ENCODE measurements around the gene URB1. TPM values are rescaled to one million over a fixed set of nuclear protein-coding genes. Genes with fewer than 3 reads are reported as not detected.
"Not testable (repeated sequence)": the region's sequence is repeated elsewhere in the genome, so short reads cannot be mapped to it uniquely, and the experiment has no call there.

URB1 gene, protein sequence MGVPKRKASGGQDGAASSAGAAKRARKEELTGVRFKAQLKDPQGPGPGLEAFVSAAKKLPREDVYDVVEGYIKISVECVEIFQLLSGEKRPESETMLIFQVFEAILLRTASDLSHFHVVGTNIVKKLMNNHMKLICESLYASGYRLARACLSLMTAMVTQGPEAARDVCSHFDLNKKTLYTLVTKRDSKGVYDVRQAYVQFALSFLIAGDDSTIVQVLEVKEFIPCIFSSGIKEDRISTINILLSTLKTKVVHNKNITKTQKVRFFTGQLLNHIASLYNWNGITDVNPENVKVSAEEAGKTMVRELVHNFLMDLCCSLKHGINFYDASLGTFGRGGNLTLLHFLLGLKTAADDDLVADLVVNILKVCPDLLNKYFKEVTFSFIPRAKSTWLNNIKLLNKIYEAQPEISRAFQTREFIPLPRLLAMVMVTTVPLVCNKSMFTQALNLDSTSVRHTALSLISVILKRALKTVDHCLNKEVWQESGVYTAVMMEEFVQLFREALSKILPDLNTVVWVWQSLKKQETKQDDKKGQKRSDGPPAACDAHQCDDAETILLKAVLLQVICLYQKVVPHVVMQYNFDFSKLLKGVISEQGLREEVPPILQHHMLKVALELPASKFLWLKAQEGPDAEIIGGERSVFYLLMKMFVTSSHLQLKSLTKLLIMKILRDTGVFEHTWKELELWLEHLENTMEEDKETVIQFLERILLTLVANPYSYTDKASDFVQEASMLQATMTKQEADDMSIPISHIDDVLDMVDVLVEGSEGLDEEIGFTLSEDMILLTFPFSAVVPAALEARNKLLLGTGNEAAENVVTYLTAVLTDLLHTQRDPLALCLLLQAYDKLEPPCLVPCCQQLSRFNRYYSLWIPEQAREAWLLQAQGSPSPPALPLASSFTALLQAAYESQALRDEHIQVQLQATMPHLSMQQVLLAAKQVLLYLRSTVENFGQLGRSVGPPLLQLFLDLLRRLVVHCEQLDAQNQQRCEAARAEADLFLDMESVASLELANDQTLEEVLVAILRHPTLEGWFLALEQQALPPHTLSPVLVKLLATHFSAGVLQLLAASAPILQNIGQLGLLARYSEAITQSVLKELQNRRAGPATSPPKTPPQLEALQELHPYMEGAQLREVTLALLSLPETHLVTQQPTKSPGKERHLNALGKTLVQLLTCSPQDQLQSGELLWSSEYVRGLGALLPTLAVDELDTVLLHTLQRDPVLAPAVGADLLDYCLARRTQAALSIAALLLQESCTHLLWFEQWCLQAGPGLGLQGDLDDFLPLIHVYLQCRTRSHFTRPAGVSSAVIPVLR (N-terminal part only)
- total RNA-seq (2014; rRNA removed), result 19.9 and 22.6 TPM in 2 replicates
- 10.7 TPM for polyA plus RNA-seq (2012)

DNA sequence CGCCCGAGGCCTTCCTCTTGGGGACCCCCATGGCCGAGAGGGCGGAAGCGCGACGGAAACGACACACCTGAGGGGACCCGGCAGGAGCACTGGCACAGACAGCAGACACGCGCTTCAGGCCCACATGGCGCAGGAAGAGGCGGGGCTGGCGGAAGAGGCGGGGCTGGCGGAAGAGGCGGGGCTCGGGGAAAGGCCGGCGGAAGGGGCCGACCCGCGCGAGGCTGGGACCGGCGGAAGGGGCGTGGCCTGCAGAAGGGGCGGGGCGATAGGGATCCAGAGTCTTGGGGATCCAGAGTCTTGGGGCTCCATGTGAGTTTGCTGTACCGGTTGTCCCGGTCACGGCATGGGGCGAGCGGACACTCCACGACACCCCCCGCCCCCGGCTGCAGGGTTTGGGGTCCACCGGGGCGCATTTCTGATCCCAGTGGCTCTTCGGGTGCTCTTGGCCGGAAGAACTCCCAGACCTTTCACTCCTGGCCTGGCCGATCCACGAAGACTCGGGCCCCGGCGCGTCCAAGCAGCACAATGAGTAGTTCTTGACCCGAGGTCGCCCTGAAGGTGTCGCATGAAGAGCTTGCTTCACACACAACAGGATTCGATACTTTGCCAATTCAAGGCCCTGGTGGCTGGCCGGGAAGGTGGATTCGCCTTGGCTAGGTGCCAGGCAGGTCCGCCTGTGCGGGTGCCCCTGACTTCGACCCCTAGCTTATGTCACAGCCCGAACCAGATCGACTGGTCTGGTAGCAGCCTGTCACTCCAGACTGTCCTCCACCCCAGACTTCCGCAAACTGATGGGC is at the start of gene URB1:
Gene URB1 (minus strand): TSS at position 133 of the 797 bp plus-strand sequence. CDS start 102 bp downstream, at position 31.
- DNase-seq (ENCODE audit: low read depth), result peak; percentile 72

GRCh38 chr21:32437729-32438128 is 44.9 kb upstream of the URB1 start:
- DNase-seq (ENCODE audit: low read depth), result no peak

- not testable (repeated sequence) for DNase-seq (ENCODE audit: low read depth)
These were observed 40.3 kb upstream of the URB1 start for GRCh38 chr21:32432982-32433660.

DNA sequence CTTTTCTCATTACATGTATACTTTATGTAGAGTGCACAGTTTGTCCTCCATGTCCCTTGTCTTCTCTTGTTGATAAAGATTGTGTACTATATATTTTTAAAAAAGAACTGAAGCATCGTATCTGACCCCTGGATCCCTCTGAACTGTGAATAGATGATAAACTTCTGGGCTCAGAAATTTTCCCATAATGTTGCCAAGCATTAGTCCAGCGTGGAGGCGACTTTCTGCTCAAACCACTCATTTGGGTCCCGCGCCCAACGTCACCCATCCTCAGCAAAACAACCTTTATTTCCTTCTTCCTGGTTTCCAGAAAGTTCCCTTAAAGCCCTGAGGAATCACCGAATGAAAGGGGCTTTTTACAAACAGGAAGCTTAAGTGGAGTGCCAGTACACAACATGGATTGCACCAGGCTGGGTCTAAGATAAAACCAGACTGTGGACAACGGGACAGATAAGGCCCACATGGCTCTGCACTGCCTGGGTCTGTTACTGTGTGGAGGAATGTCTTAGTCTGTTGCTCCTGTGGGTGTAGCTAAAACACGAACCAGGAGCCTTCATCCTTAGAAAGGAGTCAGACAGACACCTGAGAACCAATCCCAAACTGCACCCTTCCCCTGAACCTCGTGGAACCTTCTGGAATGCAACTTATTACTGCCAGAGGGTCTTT is 35.3 kb upstream of the URB1 start:
- no peak for DNase-seq (ENCODE audit: low read depth)

DNA sequence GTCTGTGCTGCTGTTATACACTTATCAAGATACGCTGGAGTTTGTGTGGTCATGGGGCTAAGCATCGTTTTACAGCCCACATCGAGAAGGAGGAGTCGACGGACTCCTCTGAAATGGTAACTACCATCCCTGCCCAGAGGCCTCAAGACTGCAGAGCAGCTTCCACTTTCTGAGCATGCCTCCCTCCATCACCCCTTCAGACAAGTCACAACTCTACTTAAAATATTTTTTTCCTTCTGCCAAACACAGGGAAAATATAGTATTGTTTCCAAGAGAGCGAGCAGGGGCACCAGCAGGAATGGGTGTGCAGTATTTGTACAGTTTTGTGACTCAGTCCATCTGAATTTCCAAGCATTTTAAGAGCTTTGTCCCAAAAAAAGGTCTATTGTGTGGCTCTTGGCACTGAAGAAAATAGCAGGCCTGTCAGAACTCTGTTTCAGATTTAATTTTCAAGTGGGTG is 33.8 kb upstream of the URB1 start:
- peak; percentile 37 for DNase-seq (ENCODE audit: low read depth)

DNA sequence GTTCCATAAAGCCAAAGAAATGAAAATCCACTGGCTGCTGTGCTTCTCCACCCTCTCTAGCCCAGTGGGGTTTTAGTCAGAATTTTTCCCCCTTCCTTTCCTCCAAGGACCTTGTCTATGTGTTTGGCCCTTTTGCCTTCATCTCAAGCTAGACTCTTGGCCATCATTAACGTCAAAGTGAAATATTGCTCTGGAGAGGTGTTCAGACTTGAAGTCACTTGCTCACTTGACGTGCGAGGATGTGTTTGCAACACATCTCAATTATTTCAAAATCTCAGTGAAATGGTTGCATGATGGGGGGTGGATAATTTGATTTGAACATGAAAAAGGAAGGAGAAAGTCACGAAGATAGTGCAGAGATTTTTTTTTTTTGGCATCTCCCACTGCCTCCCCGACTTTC is 33.3 kb upstream of the URB1 start:
- no peak for DNase-seq (ENCODE audit: low read depth)

GRCh38 chr21:32425628-32426027 is 32.8 kb upstream of the URB1 start:
- no peak for DNase-seq (ENCODE audit: low read depth)

DNA sequence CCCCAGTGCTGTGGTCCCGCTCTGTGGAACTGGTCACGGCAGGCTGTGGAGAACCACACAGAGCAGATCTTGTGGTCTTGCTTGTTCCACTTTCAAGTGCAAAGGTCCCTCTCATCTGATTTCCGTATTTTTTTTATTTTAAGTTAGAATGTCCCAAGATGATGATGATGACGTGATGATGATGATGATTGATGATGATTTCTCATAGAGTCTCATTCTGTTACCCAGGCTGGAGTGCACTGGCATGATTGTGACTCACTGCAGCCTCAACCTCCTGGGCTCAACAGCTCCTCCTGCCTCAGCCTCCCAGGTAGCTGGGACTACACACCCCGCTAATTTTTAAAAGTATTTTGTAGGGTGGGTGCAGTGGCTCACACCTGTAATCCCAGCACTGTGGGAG is 31.9 kb upstream of the URB1 start:
- no peak for DNase-seq (ENCODE audit: low read depth)

GRCh38 chr21:32424191-32424535 is 31.4 kb upstream of the URB1 start:
- no peak for DNase-seq (ENCODE audit: low read depth)

GRCh38 chr21:32423320-32424190 is 30.7 kb upstream of the URB1 start:
- DNase-seq (ENCODE audit: low read depth), result peak; percentile 78

GRCh38 chr21:32422064-32422463 is 29.3 kb upstream of the URB1 start:
- no peak for DNase-seq (ENCODE audit: low read depth)

GRCh38 chr21:32418146-32418545 is 25.3 kb upstream of the URB1 start:
- DNase-seq (ENCODE audit: low read depth), result no peak

GRCh38 chr21:32415451-32416398 is 22.9 kb upstream of the URB1 start:
- no peak for DNase-seq (ENCODE audit: low read depth)

GRCh38 chr21:32414579-32415358 is 22.0 kb upstream of the URB1 start:
- DNase-seq (ENCODE audit: low read depth), result peak; percentile 47

GRCh38 chr21:32413697-32414578 is 21.1 kb upstream of the URB1 start:
- DNase-seq (ENCODE audit: low read depth), result no peak

Data from LHCN-M2 (cell line).